GM06990 (cell line): Measurements from ENCODE around the gene WIPF2.
A peak's percentile ranks its signal among the peaks of the same experiment; 100 is the strongest.

Source experiments
- DNase-seq: peaks from one replicate; pipeline ENCODE4 v3.0.0-alpha.2; 2011; ENCODE audit not compliant: insufficient read length; ENCODE audit errors: extremely low read depth
- H3K27me3 ChIP-seq: replicated peaks from 2 replicates; pipeline ENCODE4 v1.6.0; 2011; ENCODE audit warnings: low read length; ENCODE audit not compliant: control insufficient read depth, insufficient read depth
- H3K36me3 ChIP-seq: 2 replicates; pipeline ENCODE4 v1.5.1; 2011; ENCODE audit warnings: low read length; ENCODE audit not compliant: control insufficient read depth, insufficient read depth
- H3K4me3 ChIP-seq: replicated peaks from 2 replicates; pipeline ENCODE4 v1.5.1; 2011; ENCODE audit warnings: low read depth, mild to moderate bottlenecking, control low read depth, low read length
- TF ChIP-seq, protein P1 (sequence below): IDR thresholded peaks from 2 replicates; pipeline ENCODE4 v1.5.1; 2011; ENCODE audit warnings: low read length, control low read depth, mild to moderate bottlenecking, inconsistent platforms; ENCODE audit not compliant: insufficient read depth, poor library complexity, severe bottlenecking

Gene WIPF2, protein sequence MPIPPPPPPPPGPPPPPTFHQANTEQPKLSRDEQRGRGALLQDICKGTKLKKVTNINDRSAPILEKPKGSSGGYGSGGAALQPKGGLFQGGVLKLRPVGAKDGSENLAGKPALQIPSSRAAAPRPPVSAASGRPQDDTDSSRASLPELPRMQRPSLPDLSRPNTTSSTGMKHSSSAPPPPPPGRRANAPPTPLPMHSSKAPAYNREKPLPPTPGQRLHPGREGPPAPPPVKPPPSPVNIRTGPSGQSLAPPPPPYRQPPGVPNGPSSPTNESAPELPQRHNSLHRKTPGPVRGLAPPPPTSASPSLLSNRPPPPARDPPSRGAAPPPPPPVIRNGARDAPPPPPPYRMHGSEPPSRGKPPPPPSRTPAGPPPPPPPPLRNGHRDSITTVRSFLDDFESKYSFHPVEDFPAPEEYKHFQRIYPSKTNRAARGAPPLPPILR

DNA sequence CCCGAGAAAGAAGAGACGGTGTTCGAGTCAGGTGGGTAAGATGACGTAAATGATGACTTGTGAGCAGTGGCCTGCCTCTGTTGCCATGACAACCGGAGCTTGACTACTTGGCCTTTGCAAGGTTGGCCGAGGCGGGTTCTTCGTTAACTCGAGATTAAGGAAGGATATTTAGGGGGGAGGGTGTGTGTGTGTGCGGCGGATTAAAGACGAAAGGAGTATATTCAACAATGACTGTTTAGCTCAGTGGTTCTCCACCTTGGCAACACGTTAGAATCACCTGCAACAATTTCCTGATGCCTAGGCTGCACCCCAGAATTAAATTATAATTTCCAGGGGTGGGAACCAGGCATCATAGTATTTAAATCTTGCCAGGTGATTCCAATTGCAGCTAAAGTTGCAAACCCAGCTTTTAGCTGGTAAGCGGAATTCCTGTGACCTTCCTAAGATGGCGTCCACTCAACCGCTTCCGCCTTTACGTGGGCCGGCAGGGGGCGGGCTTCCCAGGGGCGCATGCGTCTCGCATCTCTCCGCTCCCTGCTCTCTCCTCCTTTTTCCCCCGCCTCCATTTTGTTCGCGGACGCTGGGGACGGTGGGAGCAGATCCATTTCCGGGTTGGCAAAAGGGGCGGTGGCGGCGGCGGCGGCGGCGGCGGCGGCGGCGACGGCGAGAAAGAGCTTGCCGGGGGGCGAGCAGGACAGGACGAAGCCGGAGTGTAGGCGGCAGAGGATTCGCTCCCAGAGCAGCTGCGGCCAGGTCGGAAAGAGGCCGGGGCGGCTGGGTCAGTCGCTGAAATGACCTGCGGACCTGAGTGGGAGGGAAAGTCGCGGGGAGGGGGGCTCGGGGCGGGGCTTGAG, at the start of gene WIPF2:
TSS of gene WIPF2 (plus strand) at position 565 of the 854 bp plus-strand sequence. CDS start 37,156 bp downstream, outside the sequence.
- H3K4me3 ChIP-seq, result peak within 1 kb of the TSS; percentile 73
- peak; percentile 95 for DNase-seq
- TF ChIP-seq, protein P1, sequence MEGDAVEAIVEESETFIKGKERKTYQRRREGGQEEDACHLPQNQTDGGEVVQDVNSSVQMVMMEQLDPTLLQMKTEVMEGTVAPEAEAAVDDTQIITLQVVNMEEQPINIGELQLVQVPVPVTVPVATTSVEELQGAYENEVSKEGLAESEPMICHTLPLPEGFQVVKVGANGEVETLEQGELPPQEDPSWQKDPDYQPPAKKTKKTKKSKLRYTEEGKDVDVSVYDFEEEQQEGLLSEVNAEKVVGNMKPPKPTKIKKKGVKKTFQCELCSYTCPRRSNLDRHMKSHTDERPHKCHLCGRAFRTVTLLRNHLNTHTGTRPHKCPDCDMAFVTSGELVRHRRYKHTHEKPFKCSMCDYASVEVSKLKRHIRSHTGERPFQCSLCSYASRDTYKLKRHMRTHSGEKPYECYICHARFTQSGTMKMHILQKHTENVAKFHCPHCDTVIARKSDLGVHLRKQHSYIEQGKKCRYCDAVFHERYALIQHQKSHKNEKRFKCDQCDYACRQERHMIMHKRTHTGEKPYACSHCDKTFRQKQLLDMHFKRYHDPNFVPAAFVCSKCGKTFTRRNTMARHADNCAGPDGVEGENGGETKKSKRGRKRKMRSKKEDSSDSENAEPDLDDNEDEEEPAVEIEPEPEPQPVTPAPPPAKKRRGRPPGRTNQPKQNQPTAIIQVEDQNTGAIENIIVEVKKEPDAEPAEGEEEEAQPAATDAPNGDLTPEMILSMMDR, result peak; percentile 38
- H3K27me3 ChIP-seq, result no peaks in the 10 kb centered on the region
- no peaks in the 10 kb centered on the region; the same call in 1 of the 2 replicates for H3K36me3 ChIP-seq

DNA sequence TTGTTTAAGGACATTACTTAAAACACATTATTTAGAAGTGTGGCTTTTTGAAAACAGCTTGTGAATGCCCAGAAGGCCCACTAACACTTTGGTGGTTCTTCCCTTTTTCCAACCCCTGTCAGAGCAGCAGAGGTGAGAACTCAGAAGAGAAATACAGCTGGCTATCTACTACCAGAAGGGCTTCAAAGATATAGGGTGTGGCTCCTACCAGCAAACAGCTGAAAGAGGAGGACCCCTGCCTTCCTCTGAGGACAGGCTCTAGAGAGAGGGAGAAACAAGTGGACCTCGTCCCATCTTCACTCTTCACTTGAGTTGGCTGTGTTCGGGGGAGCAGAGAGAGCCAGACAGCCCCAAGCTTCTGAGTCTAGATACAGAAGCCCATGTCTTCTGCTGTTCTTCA, 48.8 kb upstream of the WIPF2 start:
- Histone ChIP-seq H3K36me3 (peaks cover 23% of the 10 kb centered on the region), H3K27me3 (no peaks in the 10 kb centered on the region), H3K4me3 (no peak overlapping the region)
- TF ChIP-seq, protein P1, result no peak
- DNase-seq, result no peak

DNA sequence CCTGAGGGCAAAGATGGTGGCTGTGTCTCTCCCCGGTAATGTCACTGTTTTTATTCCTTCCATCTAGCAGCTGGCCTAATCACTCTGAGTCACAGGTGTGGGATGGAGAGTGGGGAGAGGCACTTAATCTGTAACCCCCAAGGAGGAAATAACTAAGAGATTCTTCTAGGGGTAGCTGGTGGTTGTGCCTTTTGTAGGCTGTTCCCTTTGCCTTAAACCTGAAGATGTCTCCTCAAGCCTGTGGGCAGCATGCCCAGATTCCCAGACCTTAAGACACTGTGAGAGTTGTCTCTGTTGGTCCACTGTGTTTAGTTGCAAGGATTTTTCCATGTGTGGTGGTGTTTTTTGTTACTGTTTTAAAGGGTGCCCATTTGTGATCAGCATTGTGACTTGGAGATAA, 47.4 kb upstream of the WIPF2 start:
- H3K36me3 ChIP-seq, result peaks cover 27% of the 10 kb centered on the region
- H3K4me3 ChIP-seq, result no peak overlapping the region

DNA sequence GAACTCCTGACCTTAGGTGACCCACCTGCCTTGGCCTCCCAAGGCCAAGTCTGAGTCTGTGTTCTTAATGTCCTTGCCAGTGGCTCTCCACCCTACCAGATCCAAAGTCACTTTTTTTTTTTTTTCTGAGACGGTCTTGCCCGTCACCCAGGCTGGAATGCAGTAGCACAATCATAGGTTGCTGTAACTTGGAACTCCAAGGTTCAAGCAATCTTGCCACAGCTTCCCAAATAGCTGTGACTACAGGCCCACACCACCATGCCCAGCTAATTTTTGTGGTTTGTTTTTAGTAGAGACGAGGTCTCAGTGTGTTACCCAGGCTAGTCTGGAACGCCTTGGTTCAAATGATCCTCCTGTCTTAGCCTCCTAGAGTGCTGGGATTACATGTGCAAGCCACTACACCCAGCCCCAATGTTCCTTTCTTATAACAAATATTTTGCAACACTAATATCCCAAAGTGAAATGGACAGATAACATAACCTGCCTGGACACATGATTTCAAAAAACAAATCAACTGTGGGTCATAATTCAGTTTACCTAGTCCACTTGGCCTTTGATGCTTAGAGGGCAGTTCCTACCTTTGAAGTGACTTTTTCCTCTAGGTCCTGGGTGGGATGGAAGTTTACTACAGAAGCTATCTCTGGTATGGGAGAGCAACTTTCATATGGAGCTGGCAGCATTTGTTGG, 45.9 kb upstream of the WIPF2 start:
- peaks cover 22% of the 10 kb centered on the region for H3K36me3 ChIP-seq
- no peak for DNase-seq
- H3K4me3 ChIP-seq, result no peak overlapping the region
- TF ChIP-seq, protein P1, result no peak
- H3K27me3 ChIP-seq, result no peaks in the 10 kb centered on the region

More for the DNA sequence above, 47.4 kb upstream of the WIPF2 start:
- H3K27me3 ChIP-seq, result no peaks in the 10 kb centered on the region
- TF ChIP-seq, protein P1, result no peak
- DNase-seq, result no peak

DNA sequence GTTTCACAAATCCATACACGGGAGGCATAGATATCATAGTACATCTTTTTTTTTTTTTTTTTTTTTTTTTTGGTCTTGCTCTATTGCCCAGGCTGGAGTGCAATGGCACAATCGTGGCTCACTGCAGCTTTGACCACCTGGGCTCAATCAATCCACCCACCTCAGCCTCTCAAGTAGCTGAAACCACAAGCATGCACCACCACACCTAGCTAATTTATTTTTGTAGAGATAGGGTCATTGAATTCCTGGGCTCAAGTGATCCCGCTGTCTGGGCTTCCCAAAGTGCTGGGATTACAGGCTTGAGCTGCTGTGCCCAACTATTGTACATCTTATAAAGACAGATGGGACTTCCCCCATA, 45.3 kb upstream of the WIPF2 start:
- TF ChIP-seq, protein P1, result no peak
- Histone ChIP-seq H3K27me3 (no peaks in the 10 kb centered on the region), H3K36me3 (peaks cover 21% of the 10 kb centered on the region), H3K4me3 (no peak overlapping the region)
- DNase-seq, result no peak
